Neural cell (in vitro differentiated cells): ENCODE results near the gene RIMS4. TPM values are rescaled to one million over a fixed set of nuclear protein-coding genes. Genes with fewer than 3 reads are reported as not detected.

ENCODE experiments used
- H2AFZ ChIP-seq: fragments of 200-600, 300-800 bp; sonication (generic), shearing (Covaris generic); 2 replicates; pipeline ENCODE4 v1.6.0; 2014; ENCODE audit warnings: low read depth, mild to moderate bottlenecking, antibody characterized with exemption, low read length, moderate library complexity
- H3F3A ChIP-seq: fragments of 200-600 bp; shearing (Covaris generic); 2 replicates; pipeline ENCODE4 v1.6.1; 2016; ENCODE audit warnings: mild to moderate bottlenecking, moderate library complexity, mixed read lengths, antibody characterized with exemption, low read length; ENCODE audit not compliant: insufficient read depth, poor library complexity, severe bottlenecking
- H3K27ac ChIP-seq: fragments of 200-600, 300-800 bp; sonication (generic), shearing (Covaris generic); 2 replicates; pipeline ENCODE4 v1.5.1; 2014; ENCODE audit warnings: mild to moderate bottlenecking, low read length, moderate library complexity
- H3K27me3 ChIP-seq: fragments of 300-800, 200-600 bp; sonication (generic), shearing (Covaris generic); 2 replicates; pipeline ENCODE4 v1.6.0; 2014; ENCODE audit warnings: mild to moderate bottlenecking, low read depth, low read length, moderate library complexity; ENCODE audit not compliant: insufficient read depth
- H3K36me3 ChIP-seq: fragments of 300-800, 200-600 bp; sonication (generic), shearing (Covaris generic); 2 replicates; pipeline ENCODE4 v1.5.1; 2014; ENCODE audit warnings: mild to moderate bottlenecking, antibody characterized with exemption, low read length, moderate library complexity; ENCODE audit not compliant: insufficient read depth
- H3K4me2 ChIP-seq: fragments of 300-800, 200-600 bp; sonication (generic), shearing (Covaris generic); 2 replicates; pipeline ENCODE4 v1.6.0; 2014; ENCODE audit warnings: mild to moderate bottlenecking, low read length
- H3K4me3 ChIP-seq: fragments of 300-800, 200-600 bp; sonication (generic), shearing (Covaris generic); 2 replicates; pipeline ENCODE4 v1.5.1; 2014; ENCODE audit warnings: mild to moderate bottlenecking, low read length, moderate library complexity
- H3K79me2 ChIP-seq: fragments of 200-600 bp; shearing (Covaris generic); replicated peaks from 2 replicates; pipeline ENCODE4 v1.6.0; 2014; ENCODE audit warnings: mild to moderate bottlenecking, low read length, moderate library complexity; ENCODE audit not compliant: insufficient read depth
- H3K9ac ChIP-seq: fragments of 300-800, 200-600 bp; sonication (generic), shearing (Covaris generic); 2 replicates; pipeline ENCODE4 v1.6.1; 2016; ENCODE audit warnings: mild to moderate bottlenecking, low read length, mixed read lengths
- H3K9me2 ChIP-seq: fragments of 200-600 bp; shearing (Covaris generic); 2 replicates; pipeline ENCODE4 v1.6.1; 2016; ENCODE audit warnings: mild to moderate bottlenecking, low read length, mixed read lengths; ENCODE audit not compliant: insufficient read depth
- H3K9me3 ChIP-seq: fragments of 200-600, 300-800 bp; sonication (generic), shearing (Covaris generic); 2 replicates; pipeline ENCODE4 v1.6.1; 2016; ENCODE audit warnings: mild to moderate bottlenecking, mixed run types, low read length, moderate library complexity, mixed read lengths
- H4K20me1 ChIP-seq: fragments of 200-600 bp; shearing (Covaris generic); 2 replicates; pipeline ENCODE4 v1.6.1; 2016; ENCODE audit warnings: mild to moderate bottlenecking, mixed run types; ENCODE audit not compliant: insufficient read depth
- CTCF ChIP-seq: fragments of 450-650 bp; IDR thresholded peaks from 2 replicates; pipeline ENCODE4 v1.5.1; 2014; ENCODE audit warnings: antibody characterized with exemption, mild to moderate bottlenecking, moderate library complexity; ENCODE audit not compliant: poor library complexity, severe bottlenecking
- EP300 ChIP-seq: fragments of 450-650 bp; conservative IDR thresholded peaks from 2 replicates; pipeline ENCODE4 v1.6.1; 2014; ENCODE audit warnings: antibody characterized with exemption, mild to moderate bottlenecking, moderate library complexity; ENCODE audit not compliant: poor library complexity, severe bottlenecking
- EZH2 ChIP-seq: fragments of 200-600, 300-800 bp; shearing (Covaris generic), sonication (generic); IDR thresholded peaks from 2 replicates; pipeline ENCODE4 v1.6.1; 2014; ENCODE audit warnings: antibody characterized with exemption, low read length, borderline replicate concordance, mild to moderate bottlenecking; ENCODE audit not compliant: insufficient read depth, poor library complexity, severe bottlenecking
- MXI1 ChIP-seq: fragments of 450-650 bp; conservative IDR thresholded peaks from 2 replicates; pipeline ENCODE4 v1.6.1; 2014; ENCODE audit warnings: antibody characterized with exemption, mild to moderate bottlenecking; ENCODE audit not compliant: poor library complexity, severe bottlenecking
- POLR2AphosphoS5 ChIP-seq: IDR thresholded peaks from 2 replicates; pipeline ENCODE4 v1.6.1; 2012
- RAD21 ChIP-seq: fragments of 450-650 bp; conservative IDR thresholded peaks from 2 replicates; pipeline ENCODE4 v1.6.1; 2014; ENCODE audit warnings: antibody characterized with exemption, mild to moderate bottlenecking, moderate library complexity
- REST ChIP-seq: IDR thresholded peaks from 2 replicates; pipeline ENCODE4 v1.6.1; 2012; ENCODE audit warnings: borderline replicate concordance
- SMC3 ChIP-seq: fragments of 450-650 bp; conservative IDR thresholded peaks from 2 replicates; pipeline ENCODE4 v1.6.1; 2014; ENCODE audit warnings: antibody characterized with exemption, mild to moderate bottlenecking, moderate library complexity; ENCODE audit not compliant: poor library complexity
- TAF1 ChIP-seq: IDR thresholded peaks from 2 replicates; pipeline ENCODE4 v1.6.1; 2012; ENCODE audit warnings: low read depth
- polyA plus RNA-seq: library from polyadenylated mRNA; depleted of rRNA; stranded (reverse); fragments of >200 nt; gene quantifications from 2 replicates; pipeline ENCODE4 v1.2.3, GENCODE V29; 2014

The RIMS4 gene
- polyA plus RNA-seq, 1 donor from 2014 or later: 40.6 TPM

- Histone ChIP-seq H3K79me2 (no peaks in the 10 kb centered on the region), H3K9me2 (no peaks in the 10 kb centered on the region), H3F3A (no peaks in the 10 kb centered on the region), H3K9me3 (no peaks in the 10 kb centered on the region), H3K36me3 (no peaks in the 10 kb centered on the region), H3K4me3 (no peak overlapping the region), H2AFZ (peak overlapping the region; percentile 47), H3K4me2 (no peak overlapping the region), H4K20me1 (no peaks in the 10 kb centered on the region), H3K9ac (peak overlapping the region; percentile 52), H3K27ac (peak overlapping the region; percentile 88), H3K27me3 (no peaks in the 10 kb centered on the region)
- TF ChIP-seq POLR2AphosphoS5: peak; percentile 82
- TF ChIP-seq RAD21: no peak
- TF ChIP-seq EP300: peak; percentile 83
- TF ChIP-seq MXI1: no peak
These were observed 22.4 kb upstream of the RIMS4 start for GRCh38 chr20:44832724-44833123.

DNA sequence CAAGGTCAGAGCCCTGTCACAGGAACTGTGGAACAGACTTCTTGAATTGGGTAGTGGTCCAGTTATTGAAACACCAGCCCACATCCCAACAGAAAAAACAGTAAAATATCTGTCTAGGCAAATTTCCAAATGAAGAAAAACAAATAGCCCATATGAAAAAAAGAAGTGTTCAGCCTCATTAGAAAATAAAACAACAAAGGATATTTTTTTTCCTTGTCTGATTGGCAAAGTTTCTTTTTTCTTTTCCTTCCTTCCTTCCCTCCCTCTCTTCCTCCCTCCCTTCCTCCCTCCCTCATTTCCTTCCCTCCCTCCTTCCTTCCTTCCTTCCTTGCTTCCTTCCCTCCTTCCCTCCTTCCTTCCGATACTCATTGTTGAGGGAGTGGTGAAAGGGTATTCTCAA lies 20.6 kb upstream of the RIMS4 start:
- H3K9ac ChIP-seq: no peak overlapping the region
- H3K27me3 ChIP-seq: no peaks in the 10 kb centered on the region
- no peak overlapping the region for H3K4me2 ChIP-seq
- H3K79me2 ChIP-seq: no peaks in the 10 kb centered on the region
- H4K20me1 ChIP-seq: no peaks in the 10 kb centered on the region
- TF ChIP-seq TAF1 (no peak), EP300 (no peak), REST (no peak)
- no peak overlapping the region for H2AFZ ChIP-seq
- no peaks in the 10 kb centered on the region for H3K9me2 ChIP-seq
- no peak overlapping the region for H3K27ac ChIP-seq
- no peaks in the 10 kb centered on the region for H3F3A ChIP-seq
- no peaks in the 10 kb centered on the region for H3K9me3 ChIP-seq
- H3K4me3 ChIP-seq: no peak overlapping the region
- no peaks in the 10 kb centered on the region for H3K36me3 ChIP-seq

- Histone ChIP-seq H2AFZ (no peak overlapping the region), H4K20me1 (no peaks in the 10 kb centered on the region), H3K9ac (no peak overlapping the region), H3K27ac (no peak overlapping the region), H3K9me2 (no peaks in the 10 kb centered on the region), H3K79me2 (no peaks in the 10 kb centered on the region), H3K9me3 (no peaks in the 10 kb centered on the region), H3K27me3 (no peaks in the 10 kb centered on the region), H3K4me2 (no peak overlapping the region), H3K4me3 (no peak overlapping the region), H3K36me3 (no peaks in the 10 kb centered on the region), H3F3A (no peaks in the 10 kb centered on the region)
- TF ChIP-seq TAF1 (no peak), EP300 (no peak), REST (no peak), EZH2 (no peak), CTCF (no peak), MXI1 (no peak), SMC3 (no peak), POLR2AphosphoS5 (no peak)
These were observed 20.2 kb upstream of the RIMS4 start for GRCh38 chr20:44830523-44830922.
